HepG2 (cell line): ENCODE measurements around the gene NDC1.

ENCODE experiments used
- ARID2 ChIP-seq: sonication (generic); formaldehyde crosslinking; IDR thresholded peaks from 2 replicates; pipeline ENCODE4 v1.8.1; 2022; ENCODE audit warnings: mild to moderate bottlenecking, missing genetic modification reagents, borderline replicate concordance
- ATF6 ChIP-seq: sonication (generic); formaldehyde crosslinking; conservative IDR thresholded peaks from 2 replicates; pipeline ENCODE4 v1.4.0; 2020; ENCODE audit warnings: missing genetic modification reagents
- CTCF ChIP-seq: sonication (generic); formaldehyde crosslinking; IDR thresholded peaks from 2 replicates; pipeline ENCODE4 v1.5.0; 2020; ENCODE audit warnings: mild to moderate bottlenecking, missing genetic modification reagents, moderate library complexity
- HMG20A ChIP-seq: IDR thresholded peaks from 2 replicates; pipeline ENCODE4 v1.6.1; 2016; ENCODE audit warnings: borderline replicate concordance
- IKZF1 ChIP-seq: fragments of 450-650 bp; IDR thresholded peaks from 2 replicates; pipeline ENCODE4 v1.7.1; 2016
- JUNB ChIP-seq: sonication (generic); formaldehyde crosslinking; IDR thresholded peaks from 2 replicates; pipeline ENCODE4 v1.8.0; 2022; ENCODE audit warnings: missing genetic modification reagents, mild to moderate bottlenecking, borderline replicate concordance
- KDM1A ChIP-seq: IDR thresholded peaks from 2 replicates; pipeline ENCODE4 v1.6.1; 2016; ENCODE audit warnings: missing compliant biosample characterization
- KLF16 ChIP-seq, 2 experiments: sonication (generic) in 1 of 2; formaldehyde crosslinking in 1 of 2; IDR thresholded peaks; 2 replicates each; pipeline versions ENCODE4 v1.6.1 to v1.8.0; 2016 to 2023; ENCODE audit warnings: missing genetic modification reagents in 2 of 2, missing compliant biosample characterization in 1 of 2
- PATZ1 ChIP-seq: sonication (generic); formaldehyde crosslinking; IDR thresholded peaks from 2 replicates; pipeline ENCODE4 v1.4.0; 2020; ENCODE audit warnings: missing genetic modification reagents
- RAD21 ChIP-seq: fragments of 450-650 bp; formaldehyde crosslinking; IDR thresholded peaks from 2 replicates; pipeline ENCODE4 v1.5.0; 2020; ENCODE audit warnings: mild to moderate bottlenecking
- SP1 ChIP-seq, 2 experiments: fragments of 450-650 bp in 1 of 2; sonication (generic) in 1 of 2; formaldehyde crosslinking in 1 of 2; IDR thresholded peaks; 2 replicates each; pipeline versions ENCODE4 v1.4.0 to v1.6.1; 2016 to 2020; ENCODE audit warnings: missing genetic modification reagents in 1 of 2
- ZNF24 ChIP-seq: fragments of 450-650 bp; IDR thresholded peaks from 2 replicates; pipeline ENCODE4 v1.6.1; 2017; ENCODE audit warnings: antibody characterized with exemption, mild to moderate bottlenecking
- ZNF639 ChIP-seq: conservative IDR thresholded peaks from 2 replicates; pipeline ENCODE4 v1.6.1; 2018; ENCODE audit warnings: missing genetic modification reagents

- TF ChIP-seq PATZ1 (CRISPR knock-in tag) (no peak), ARID2 (CRISPR knock-in tag) (no peak), ZNF24 (no peak), KLF16 (CRISPR knock-in tag; IDR thresholded peaks at IDR 0.05) (no peak), IKZF1 (no peak), KDM1A (CRISPR knock-in tag) (no peak), JUNB (no peak), ZNF639 (no peak), HMG20A (CRISPR knock-in tag) (no peak), SP1 (IDR thresholded peaks at IDR 0.05) (no peak), SP1 (CRISPR knock-in tag; IDR thresholded peaks at IDR 0.05) (no peak), CTCF (CRISPR knock-in tag) (no peak), ATF6 (CRISPR knock-in tag) (no peak), RAD21 (no peak)
These were observed 13.6 kb upstream of the NDC1 start for GRCh38 chr1:53851571-53852285.
